HG03095 (cell line): Measurements from ENCODE around the gene LSR.
"Not testable (repeated sequence)": the region's sequence is repeated elsewhere in the genome, so short reads cannot be mapped to it uniquely, and the experiment has no call there.

ENCODE experiments used
- ATAC-seq: cut with Tn5 transposase; IDR thresholded peaks from one replicate; pipeline ENCODE4 v1.9.1; 2021; ENCODE audit warnings: moderate library complexity; ENCODE audit not compliant: unreplicated experiment

The LSR gene

DNA sequence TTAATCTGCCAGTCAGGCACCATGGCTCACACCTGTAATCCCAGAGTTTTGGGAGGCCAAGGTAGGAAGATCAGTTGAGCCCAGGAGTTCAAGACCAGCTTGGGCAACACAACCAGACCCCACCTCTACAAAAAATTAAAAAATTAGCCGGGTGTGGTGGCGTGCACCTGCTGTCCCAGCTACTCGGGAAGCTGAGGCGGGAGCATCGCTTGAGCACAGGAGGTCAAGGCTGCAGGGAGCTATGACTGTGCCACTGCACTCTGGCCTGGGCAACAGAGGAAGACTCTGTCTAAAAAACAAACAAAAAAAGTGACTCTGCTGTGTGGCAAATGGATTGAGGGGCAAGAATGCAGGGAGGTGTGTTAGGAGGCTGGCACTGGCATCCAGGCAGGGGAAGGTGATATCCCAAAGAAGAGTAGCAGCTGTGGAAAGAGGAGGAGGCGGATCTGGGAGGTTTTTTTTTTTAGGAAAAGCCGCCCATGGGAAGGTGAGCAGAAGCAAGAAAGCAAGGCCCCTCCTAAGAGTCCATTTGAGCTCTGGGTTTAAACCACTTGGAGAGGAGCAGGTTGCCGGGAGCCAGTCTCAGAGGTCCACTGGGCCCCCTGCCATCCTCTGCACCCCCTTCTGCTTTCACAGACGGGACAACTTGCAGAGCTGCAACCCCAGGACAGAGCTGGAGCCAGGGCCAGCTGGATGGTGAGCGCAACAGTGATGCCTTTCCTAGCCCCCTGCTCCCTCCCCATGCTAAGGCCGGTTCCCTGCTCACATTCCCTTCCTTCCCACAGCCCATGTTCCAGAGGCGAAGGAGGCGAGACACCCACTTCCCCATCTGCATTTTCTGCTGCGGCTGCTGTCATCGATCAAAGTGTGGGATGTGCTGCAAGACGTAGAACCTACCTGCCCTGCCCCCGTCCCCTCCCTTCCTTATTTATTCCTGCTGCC is 35.6 kb downstream of the LSR start:
- ATAC-seq, result no peak

GRCh38 chr19:35285095-35285449 is 36.3 kb downstream of the LSR start:
- ATAC-seq, result no peak

- not testable (repeated sequence) for ATAC-seq
These were observed 36.7 kb downstream of the LSR start for GRCh38 chr19:35285465-35285864.

- not testable (repeated sequence) for ATAC-seq
These were observed 37.3 kb downstream of the LSR start for GRCh38 chr19:35286101-35286500.

GRCh38 chr19:35287713-35288112 is 38.9 kb downstream of the LSR start:
- no peak for ATAC-seq

- ATAC-seq, result no peak
These were observed 39.5 kb downstream of the LSR start for GRCh38 chr19:35288331-35288730.

GRCh38 chr19:35288906-35289305 is 40.1 kb downstream of the LSR start:
- ATAC-seq, result no peak

DNA sequence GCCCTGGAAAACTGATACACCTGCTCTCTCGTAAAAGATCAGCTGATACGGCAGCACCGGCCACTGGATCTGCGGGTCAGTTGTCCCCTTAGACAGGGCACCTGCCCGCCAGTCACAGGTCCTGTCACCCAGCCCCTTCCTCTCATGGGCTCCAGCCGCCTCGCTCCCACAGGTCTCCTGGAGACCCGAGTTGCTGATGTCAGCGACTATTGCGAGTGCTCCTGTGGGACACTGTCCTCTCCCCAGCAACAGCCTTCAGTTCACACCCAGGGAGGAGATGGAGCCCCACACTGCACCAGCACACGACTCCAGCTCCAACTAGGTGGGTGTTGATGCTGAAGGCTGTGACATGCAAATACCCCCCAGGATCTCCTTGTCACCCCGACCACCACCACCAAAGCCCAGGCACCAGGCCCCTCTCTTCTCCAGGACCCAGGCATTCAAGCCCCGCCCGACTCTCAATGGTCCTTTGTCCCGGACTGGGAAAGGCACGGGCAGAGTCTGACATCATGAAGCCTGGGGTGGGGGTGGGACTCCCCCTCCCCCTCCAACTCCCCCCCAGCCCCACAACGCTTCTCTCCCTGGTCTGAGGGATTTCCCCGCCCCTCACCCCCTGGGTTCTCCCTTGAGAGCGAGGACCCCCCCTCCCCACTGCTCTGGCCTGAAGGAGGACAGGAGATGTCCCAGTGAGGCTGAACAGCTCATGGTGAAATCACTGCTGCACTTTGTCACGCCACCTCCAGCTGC is 41.8 kb downstream of the LSR start:
- no peak for ATAC-seq

GRCh38 chr19:35291259-35291658 is 42.5 kb downstream of the LSR start:
- no peak for ATAC-seq

DNA sequence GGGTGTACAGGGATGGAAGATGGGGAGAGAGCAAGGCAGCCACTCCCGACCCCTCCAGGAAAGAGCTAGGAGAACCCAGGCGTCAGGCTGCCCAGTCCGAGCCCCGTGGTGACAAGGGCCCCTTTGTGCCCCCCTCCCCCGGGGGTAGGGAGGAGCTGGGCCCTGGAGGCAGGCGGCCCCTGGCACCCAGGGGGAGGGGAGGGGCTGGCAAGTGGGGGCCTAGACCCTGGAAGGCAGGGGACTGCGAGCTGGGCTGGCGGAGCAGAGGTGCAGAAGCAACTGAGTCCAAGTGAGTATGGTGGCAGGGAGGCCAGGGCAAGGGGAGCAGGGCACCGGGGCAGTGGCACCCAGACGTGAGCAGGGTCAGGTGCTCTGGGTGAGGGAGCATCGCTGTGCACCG is 43.1 kb downstream of the LSR start, which contains the start of gene MAG:
Gene MAG (plus strand): TSS at position 246 of the 400 bp plus-strand sequence. CDS start 3,248 bp downstream, outside the sequence.
- ATAC-seq, result no peak

DNA sequence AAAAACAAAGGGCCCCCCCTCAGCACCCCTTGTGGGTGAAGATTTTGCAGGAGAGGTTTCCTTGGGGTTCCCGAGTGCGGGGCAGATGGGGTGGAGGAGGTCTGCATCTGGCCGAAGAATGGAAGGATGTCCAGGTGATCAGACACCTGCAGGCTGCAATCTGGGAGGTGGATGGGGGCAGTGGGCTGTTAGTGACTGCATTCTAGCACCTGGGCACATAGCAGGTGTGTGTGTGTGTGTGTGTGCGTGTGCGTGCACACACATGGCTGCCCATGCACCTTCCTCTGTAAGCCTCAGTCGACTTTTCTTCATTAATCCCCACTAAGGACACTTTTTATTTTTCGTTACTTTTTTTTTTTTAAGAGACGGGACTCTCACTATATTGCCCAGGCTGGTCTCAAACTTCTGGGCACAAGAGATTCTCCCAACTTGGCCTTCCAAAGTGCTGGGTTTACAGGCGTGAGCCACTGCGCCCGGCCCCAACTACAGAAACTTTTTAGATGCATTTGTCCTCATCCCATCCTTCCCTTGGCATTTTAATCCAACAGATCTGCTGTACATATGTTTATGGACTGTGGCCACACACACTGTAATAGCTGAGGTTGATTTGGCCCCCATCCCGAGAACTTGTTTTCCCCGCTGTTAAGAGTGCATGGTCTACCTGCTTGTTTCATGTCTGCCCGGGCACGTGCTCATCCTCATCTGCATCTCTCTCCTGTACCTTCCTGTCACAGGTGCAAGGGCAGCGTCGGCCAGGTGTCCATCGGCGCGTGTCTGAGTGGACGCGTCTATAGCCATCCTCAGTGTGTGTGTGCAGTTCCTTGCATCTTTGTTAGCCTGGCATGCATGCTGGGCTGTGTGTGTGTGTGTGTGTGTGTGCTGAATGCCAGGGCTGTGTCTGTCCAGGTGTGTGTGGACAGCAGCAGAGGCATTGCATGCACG is 43.9 kb downstream of the LSR start:
- no peak for ATAC-seq

- no peak for ATAC-seq
These were observed 44.5 kb downstream of the LSR start for GRCh38 chr19:35293363-35293739.

GRCh38 chr19:35293808-35294207 is 45.0 kb downstream of the LSR start:
- no peak for ATAC-seq

DNA sequence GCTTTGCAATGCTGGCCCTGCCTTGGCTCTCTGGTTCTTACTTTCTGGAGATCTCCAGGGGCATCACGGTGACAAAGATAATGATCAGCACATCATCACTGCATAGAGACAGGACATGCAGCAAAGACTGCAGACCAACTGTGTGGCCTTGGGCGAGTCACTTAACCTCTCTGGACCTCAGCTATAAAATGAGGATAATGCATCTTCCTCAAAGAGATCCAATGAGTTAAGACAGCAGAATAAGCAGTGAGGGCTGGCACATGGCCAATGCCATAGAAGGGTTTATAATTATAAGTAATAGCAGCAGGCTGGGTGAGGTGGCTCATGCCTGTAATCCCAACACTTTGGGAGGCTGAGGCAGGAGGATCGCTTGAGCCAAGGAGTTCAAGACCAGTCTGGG is 45.5 kb downstream of the LSR start:
- ATAC-seq, result no peak

DNA sequence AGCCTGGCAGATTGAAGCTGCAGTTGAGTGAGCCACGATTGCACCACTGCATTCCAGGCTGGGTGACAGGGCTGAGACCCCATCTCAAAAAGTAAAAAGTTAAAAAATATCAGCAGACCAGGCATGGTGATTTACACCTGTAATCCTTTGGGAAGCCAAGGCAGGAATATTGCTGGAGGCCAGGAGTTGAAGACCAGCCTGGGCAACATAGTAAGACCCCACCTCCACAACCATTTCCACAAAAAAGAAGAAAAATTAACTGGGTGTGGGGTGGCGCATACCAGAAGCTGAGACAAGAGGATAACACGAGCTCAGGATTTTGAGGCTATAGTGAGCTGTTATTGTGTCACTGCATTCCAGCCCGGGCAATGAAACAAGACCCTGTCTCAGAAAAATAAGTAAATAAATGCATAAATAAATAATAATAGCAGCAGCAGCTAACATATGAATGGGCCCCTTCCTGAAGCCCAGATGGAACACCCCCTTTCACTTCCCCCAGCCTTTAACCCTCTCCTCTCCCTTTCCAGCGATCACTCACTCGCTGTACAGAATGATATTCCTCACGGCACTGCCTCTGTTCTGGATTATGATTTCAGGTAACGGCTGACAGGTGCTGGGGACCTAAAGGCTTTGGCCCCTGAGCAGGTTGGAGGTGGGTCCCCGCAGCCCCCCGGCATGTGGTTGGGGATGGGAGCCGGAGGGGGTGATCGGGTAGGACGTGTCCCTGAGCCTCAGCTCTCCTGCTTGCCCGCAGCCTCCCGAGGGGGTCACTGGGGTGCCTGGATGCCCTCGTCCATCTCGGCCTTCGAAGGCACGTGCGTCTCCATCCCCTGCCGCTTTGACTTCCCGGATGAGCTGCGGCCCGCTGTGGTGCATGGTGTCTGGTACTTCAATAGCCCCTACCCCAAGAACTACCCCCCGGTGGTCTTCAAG is 46.3 kb downstream of the LSR start:
- no peak for ATAC-seq

GRCh38 chr19:35295792-35296462 is 47.1 kb downstream of the LSR start:
- no peak for ATAC-seq

GRCh38 chr19:35296644-35297514 is 48.1 kb downstream of the LSR start:
- ATAC-seq, result no peak

DNA sequence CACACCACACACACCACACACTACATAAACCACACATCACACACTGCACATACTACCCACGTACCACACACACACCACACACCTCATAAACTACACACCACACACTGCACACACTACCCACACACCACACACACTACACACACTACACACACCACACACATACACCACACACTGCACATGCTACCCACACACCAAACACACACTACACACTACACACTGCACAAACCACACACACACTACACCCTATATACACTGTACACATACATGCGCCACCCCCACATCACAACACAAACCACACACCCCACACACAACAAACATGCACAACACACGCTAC is 48.7 kb downstream of the LSR start:
- no peak for ATAC-seq

DNA sequence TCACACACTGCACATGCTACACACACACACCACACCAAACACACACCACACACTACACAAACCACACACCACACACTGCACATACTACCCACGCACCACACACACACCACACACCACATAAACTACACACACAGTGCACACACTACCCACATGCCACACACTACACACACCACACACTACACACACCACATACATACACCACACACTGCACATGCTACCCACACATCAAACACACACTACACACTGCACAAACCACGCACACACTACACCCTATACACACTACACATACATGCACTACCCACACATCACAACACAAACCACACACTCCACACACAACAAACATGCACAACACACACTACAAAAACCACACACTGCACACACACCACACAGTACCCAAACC is 49.1 kb downstream of the LSR start:
- ATAC-seq, result no peak
